Endodermal cell (in vitro differentiated cells): ENCODE measurements around the gene GRID1. TPM values are rescaled to one million over a fixed set of nuclear protein-coding genes. Genes with fewer than 3 reads are reported as not detected.

Source experiments
- DNase-seq: peaks from one replicate; pipeline ENCODE4 v3.0.0-alpha.2; 2017
- H3K27ac ChIP-seq: 2 replicates; pipeline ENCODE4 v1.5.1; 2013; ENCODE audit warnings: mild to moderate bottlenecking, low read depth, low read length, moderate library complexity
- H3K27me3 ChIP-seq: 2 replicates; pipeline ENCODE4 v1.6.1; 2013; ENCODE audit warnings: mild to moderate bottlenecking, low read length, moderate library complexity; ENCODE audit not compliant: insufficient read depth, control insufficient read depth, poor library complexity, severe bottlenecking
- H3K36me3 ChIP-seq: 2 replicates; pipeline ENCODE4 v1.7.0; 2013; ENCODE audit warnings: mild to moderate bottlenecking, low read length, moderate library complexity; ENCODE audit not compliant: control insufficient read depth, insufficient read depth
- H3K4me1 ChIP-seq: one replicate; pipeline ENCODE4 v1.7.0; 2013; ENCODE audit warnings: low read length; ENCODE audit not compliant: control insufficient read depth, insufficient read depth
- H3K4me3 ChIP-seq: 2 replicates; pipeline ENCODE4 v1.5.1; 2013; ENCODE audit warnings: mild to moderate bottlenecking, low read length, moderate library complexity
- H3K9ac ChIP-seq: 2 replicates; pipeline ENCODE4 v1.6.1; 2013; ENCODE audit warnings: mild to moderate bottlenecking, low read length, moderate library complexity; ENCODE audit not compliant: poor library complexity, severe bottlenecking; ENCODE audit errors: extremely low read depth
- H3K9me3 ChIP-seq: 2 replicates; pipeline ENCODE4 v1.6.1; 2013; ENCODE audit warnings: mild to moderate bottlenecking, low read length, moderate library complexity; ENCODE audit not compliant: control insufficient read depth
- H3K27ac Mint-ChIP-seq: 2 replicates; pipeline ENCODE4 v1.8.0; 2020; ENCODE audit warnings: mixed read lengths
- H3K27me3 Mint-ChIP-seq: 2 replicates; pipeline ENCODE4 v1.8.0; 2021; ENCODE audit warnings: mild to moderate bottlenecking, mixed read lengths; ENCODE audit not compliant: insufficient read depth
- H3K36me3 Mint-ChIP-seq: 2 replicates; pipeline ENCODE4 v1.8.0; 2020; ENCODE audit warnings: low read depth, mixed read lengths
- H3K4me1 Mint-ChIP-seq: 2 replicates; pipeline ENCODE4 v1.8.0; 2020; ENCODE audit warnings: mixed read lengths
- H3K4me3 Mint-ChIP-seq: 2 replicates; pipeline ENCODE4 v1.8.0; 2020; ENCODE audit warnings: mild to moderate bottlenecking, moderate library complexity, mixed read lengths
- H3K9me3 Mint-ChIP-seq: 2 replicates; pipeline ENCODE4 v1.8.0; 2020; ENCODE audit warnings: mild to moderate bottlenecking, mixed read lengths
- WGBS, 2 experiments: methylation state at CpG; one replicate each; pipeline versions ENCODE4 v1.1.5 to v1.1.7; 2013; ENCODE audit warnings: missing lambda C conversion rate in 2 of 2, mixed read lengths in 1 of 2; ENCODE audit not compliant: insufficient coverage in 1 of 2, insufficient read length in 1 of 2; 5-methylcytosine and 5-hydroxymethylcytosine counted together
- total RNA-seq, 2 donors: library from RNA; stranded (reverse); fragmentation: NEBNext Ultra II Directional in 1 of 2; extraction: Animal tissue kit (Norgen Biotek cat#: 25700) in 1 of 2; gene quantifications; 2 replicates in 1 of 2; 3 replicates in 1 of 2; pipeline ENCODE4 v1.2.1, GENCODE V29; 2021
- TF ChIP-seq, protein P1 (sequence below): fragments of 200-600 bp; sonication (generic); conservative IDR thresholded peaks from 2 replicates; pipeline ENCODE4 v1.5.0; 2021; ENCODE audit warnings: antibody characterized with exemption, mild to moderate bottlenecking

The GRID1 gene
- total RNA-seq, 2 donors from 2014 or later, result 0.13 to 0.53 TPM

DNA sequence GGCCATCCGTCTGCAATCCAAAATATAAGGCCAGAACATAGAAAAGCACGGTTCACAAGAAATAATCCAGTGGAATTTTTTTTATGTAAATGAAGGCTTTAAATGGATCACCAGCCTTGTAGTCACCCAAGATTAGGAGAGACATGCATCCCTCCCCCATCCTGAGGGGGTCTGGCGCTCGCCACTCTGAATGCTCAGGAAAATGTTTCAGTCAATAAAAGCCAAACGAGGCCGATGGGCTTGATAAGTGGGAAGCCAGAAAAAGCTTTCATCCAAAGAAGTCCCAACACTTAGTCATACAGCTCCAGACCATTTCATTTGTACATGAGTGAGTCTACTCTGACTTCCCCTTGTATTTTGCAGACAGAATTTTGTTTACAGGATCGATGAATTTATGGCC lies 631.8 kb downstream of the GRID1 start:
- H3K9me3 Mint-ChIP-seq, result no peaks in the 10 kb centered on the region
- peaks cover 9% of the 10 kb centered on the region for H3K27me3 Mint-ChIP-seq
- Histone ChIP-seq H3K27ac (no peak overlapping the region), H3K9ac (no peak overlapping the region), H3K4me3 (no peak overlapping the region), H3K27me3 (no peaks in the 10 kb centered on the region), H3K4me1 (no peaks in the 10 kb centered on the region), H3K9me3 (no peaks in the 10 kb centered on the region), H3K36me3 (no peaks in the 10 kb centered on the region)
- 96 to 100% methylated on average over 4 to 7 of the region's 7 CpGs for WGBS, 2 experiments
- TF ChIP-seq, protein P1, sequence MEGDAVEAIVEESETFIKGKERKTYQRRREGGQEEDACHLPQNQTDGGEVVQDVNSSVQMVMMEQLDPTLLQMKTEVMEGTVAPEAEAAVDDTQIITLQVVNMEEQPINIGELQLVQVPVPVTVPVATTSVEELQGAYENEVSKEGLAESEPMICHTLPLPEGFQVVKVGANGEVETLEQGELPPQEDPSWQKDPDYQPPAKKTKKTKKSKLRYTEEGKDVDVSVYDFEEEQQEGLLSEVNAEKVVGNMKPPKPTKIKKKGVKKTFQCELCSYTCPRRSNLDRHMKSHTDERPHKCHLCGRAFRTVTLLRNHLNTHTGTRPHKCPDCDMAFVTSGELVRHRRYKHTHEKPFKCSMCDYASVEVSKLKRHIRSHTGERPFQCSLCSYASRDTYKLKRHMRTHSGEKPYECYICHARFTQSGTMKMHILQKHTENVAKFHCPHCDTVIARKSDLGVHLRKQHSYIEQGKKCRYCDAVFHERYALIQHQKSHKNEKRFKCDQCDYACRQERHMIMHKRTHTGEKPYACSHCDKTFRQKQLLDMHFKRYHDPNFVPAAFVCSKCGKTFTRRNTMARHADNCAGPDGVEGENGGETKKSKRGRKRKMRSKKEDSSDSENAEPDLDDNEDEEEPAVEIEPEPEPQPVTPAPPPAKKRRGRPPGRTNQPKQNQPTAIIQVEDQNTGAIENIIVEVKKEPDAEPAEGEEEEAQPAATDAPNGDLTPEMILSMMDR, result no peak
- no peaks in the 10 kb centered on the region for H3K36me3 Mint-ChIP-seq
- no peak overlapping the region for H3K4me3 Mint-ChIP-seq
- no peak overlapping the region for H3K27ac Mint-ChIP-seq
- H3K4me1 Mint-ChIP-seq, result no peaks in the 10 kb centered on the region
- no peak for DNase-seq

DNA sequence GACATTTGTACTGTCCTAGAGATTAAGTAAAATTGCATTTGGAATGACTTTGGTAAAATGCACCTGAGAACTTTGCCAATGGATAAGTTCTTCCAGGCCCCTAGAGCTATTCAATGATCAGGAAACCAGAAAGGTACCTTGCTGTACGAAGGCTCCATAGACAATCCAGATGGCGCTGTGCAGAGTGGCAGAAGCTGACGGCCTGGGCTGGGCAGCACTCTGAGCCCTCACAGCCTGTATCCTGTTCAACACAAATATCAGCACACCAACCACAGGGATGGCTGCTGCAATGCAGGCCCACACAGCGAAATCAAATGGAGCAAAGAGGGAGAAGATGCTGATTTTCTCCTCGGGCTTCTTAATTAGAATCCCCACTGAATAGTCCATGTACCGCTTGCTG lies 642.4 kb downstream of the GRID1 start:
- TF ChIP-seq, protein P1, result no peak
- Histone ChIP-seq H3K27ac (no peak overlapping the region), H3K9ac (no peak overlapping the region), H3K36me3 (no peaks in the 10 kb centered on the region), H3K4me3 (no peak overlapping the region), H3K4me1 (no peaks in the 10 kb centered on the region), H3K9me3 (no peaks in the 10 kb centered on the region), H3K27me3 (no peaks in the 10 kb centered on the region)
- H3K36me3 Mint-ChIP-seq, result no peaks in the 10 kb centered on the region
- H3K27ac Mint-ChIP-seq, result no peak overlapping the region
- WGBS, 2 experiments, result 89 to 92% methylated on average over 3 to 6 of the region's 6 CpGs
- no peaks in the 10 kb centered on the region for H3K9me3 Mint-ChIP-seq
- no peaks in the 10 kb centered on the region for H3K4me1 Mint-ChIP-seq
- no peak overlapping the region for H3K4me3 Mint-ChIP-seq
- H3K27me3 Mint-ChIP-seq, result no peaks in the 10 kb centered on the region
- no peak for DNase-seq

DNA sequence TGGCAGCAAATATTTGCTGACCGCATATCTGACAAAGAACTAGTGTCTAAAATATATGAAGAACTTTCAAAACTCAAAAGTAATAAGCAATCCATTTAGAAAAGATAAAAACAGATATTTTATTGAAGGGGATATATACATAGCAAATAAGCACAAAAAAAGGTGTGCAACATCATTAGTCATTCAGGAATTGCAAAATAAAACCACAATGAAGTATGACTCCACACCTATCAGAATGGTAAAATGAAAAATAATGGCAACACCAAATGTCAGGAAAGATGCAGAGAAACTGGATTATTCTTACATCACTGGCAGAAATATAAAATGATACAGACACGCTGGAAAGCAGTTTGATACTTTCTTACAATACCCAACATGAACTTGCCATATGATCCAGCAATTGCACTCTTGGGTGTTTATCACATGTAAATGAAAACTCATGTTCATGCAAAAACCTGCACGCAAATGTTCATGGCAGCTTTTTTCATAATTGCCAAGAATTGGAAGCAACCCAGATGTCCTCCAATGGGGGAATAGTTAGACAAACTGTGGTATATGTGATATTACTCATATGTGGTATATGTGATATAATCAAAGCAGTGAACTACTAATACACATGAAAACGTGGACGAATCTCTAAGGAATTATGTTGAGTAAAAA lies 645.5 kb downstream of the GRID1 start:
- no peak for DNase-seq
- H3K27me3 ChIP-seq, result no peaks in the 10 kb centered on the region
- no peak overlapping the region for H3K27ac Mint-ChIP-seq
- no peak overlapping the region for H3K27ac ChIP-seq
- H3K4me1 ChIP-seq, result no peaks in the 10 kb centered on the region
- TF ChIP-seq, protein P1, result no peak
- H3K9me3 Mint-ChIP-seq, result no peaks in the 10 kb centered on the region
- H3K4me3 ChIP-seq, result no peak overlapping the region
- no peaks in the 10 kb centered on the region for H3K36me3 Mint-ChIP-seq
- peaks cover 3% of the 10 kb centered on the region for H3K4me1 Mint-ChIP-seq
- WGBS, 2 experiments, result 90 to 100% methylated on average over 2 to 3 of the region's 5 CpGs
- no peak overlapping the region for H3K4me3 Mint-ChIP-seq
- H3K36me3 ChIP-seq, result no peaks in the 10 kb centered on the region
- no peaks in the 10 kb centered on the region for H3K9me3 ChIP-seq
- H3K9ac ChIP-seq, result no peak overlapping the region
- H3K27me3 Mint-ChIP-seq, result no peaks in the 10 kb centered on the region
